Skin of body (tissue), 2 donors: ENCODE data around the gene RCE1. TPM values are rescaled to one million over a fixed set of nuclear protein-coding genes. Genes with fewer than 3 reads are reported as not detected.
"Not testable (repeated sequence)": the region's sequence is repeated elsewhere in the genome, so short reads cannot be mapped to it uniquely, and the experiment has no call there.

ENCODE experiments used
- DNase-seq: peaks from one replicate; lab custom pipeline; 2025; lab: John Stamatoyannopoulos, UW
- total RNA-seq: library from RNA; depleted of rRNA; stranded (reverse); fragments of >200 nt; gene quantifications from one replicate; pipeline ENCODE4 v1.2.3, GENCODE V29; 2014

Gene RCE1
- 15.4 TPM for total RNA-seq

GRCh38 chr11:66842896-66843775 is at the start of gene RCE1:
Gene RCE1 (plus strand): TSS chr11:66843441. CDS start chr11:66843456, 15 bp downstream.
- DNase-seq = peak; percentile 79

- DNase-seq = not testable (repeated sequence)
Measured at GRCh38 chr11:66799815-66800214, 43.4 kb upstream of the RCE1 start.

- no peak for DNase-seq
Measured at GRCh38 chr11:66800720-66801428, 42.4 kb upstream of the RCE1 start.

- DNase-seq = no peak
Measured at GRCh38 chr11:66809592-66809991, 33.6 kb upstream of the RCE1 start.

GRCh38 chr11:66810576-66811185 is 32.6 kb upstream of the RCE1 start:
- no peak for DNase-seq

GRCh38 chr11:66814678-66815077 is 28.6 kb upstream of the RCE1 start:
- no peak for DNase-seq

GRCh38 chr11:66815646-66816045 is 27.6 kb upstream of the RCE1 start:
- DNase-seq = no peak

GRCh38 chr11:66818231-66818955 is 24.8 kb upstream of the RCE1 start:
- DNase-seq = no peak

GRCh38 chr11:66820381-66820780 is 22.9 kb upstream of the RCE1 start:
- no peak for DNase-seq

- DNase-seq = no peak
Measured at GRCh38 chr11:66820901-66821300, 22.3 kb upstream of the RCE1 start.

GRCh38 chr11:66823700-66824099 is 19.5 kb upstream of the RCE1 start:
- no peak for DNase-seq

- not testable (repeated sequence) for DNase-seq
Measured at GRCh38 chr11:66824573-66824972, 18.7 kb upstream of the RCE1 start.

- DNase-seq = no peak
Measured at GRCh38 chr11:66834539-66834845, 8.7 kb upstream of the RCE1 start.

- no peak for DNase-seq
Measured at GRCh38 chr11:66834943-66835342, 8.3 kb upstream of the RCE1 start.

GRCh38 chr11:66835768-66836405 is 7.4 kb upstream of the RCE1 start:
- no peak for DNase-seq

- DNase-seq = no peak
Measured at GRCh38 chr11:66840317-66841091, 2.7 kb upstream of the RCE1 start.

- DNase-seq = no peak
Measured at GRCh38 chr11:66841861-66842260, 1.4 kb upstream of the RCE1 start.

- DNase-seq = no peak
Measured at GRCh38 chr11:66842501-66842895, 743 bp upstream of the RCE1 start.

- no peak for DNase-seq
Measured at GRCh38 chr11:66843776-66844495, 695 bp downstream of the RCE1 start.
